Measurements from ENCODE around the gene SLC9A3. TPM values are rescaled to one million over a fixed set of nuclear protein-coding genes. Genes with fewer than 3 reads are reported as not detected.

The SLC9A3 gene
- total RNA-seq, 1 experiment from 2014 or later = 1.5 TPM

DNA sequence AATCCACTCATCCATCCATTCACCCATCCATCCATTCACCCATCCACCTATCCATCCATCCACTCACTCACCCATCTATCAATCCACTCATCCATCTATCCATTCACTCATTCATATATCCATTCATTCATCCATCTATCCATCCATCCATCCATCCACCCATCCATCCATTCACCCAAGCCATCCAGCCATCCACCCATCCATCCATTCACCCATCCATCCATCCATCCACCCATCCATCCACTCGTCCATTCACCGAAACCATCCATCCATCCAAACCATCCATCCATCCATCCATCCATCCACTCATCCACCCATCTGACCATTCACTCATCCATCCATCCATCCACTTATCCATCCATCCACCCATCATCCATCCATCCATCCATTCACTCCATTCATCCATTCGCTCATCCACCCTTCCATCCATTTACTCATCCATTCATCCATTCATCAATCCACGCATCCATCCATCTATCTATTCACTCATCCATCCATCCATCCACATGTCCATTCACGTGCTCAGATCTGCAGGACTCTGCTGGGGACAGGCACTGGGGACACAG, 6.6 kb downstream of the SLC9A3 start:
- Histone ChIP-seq H3K4me1 (ENCODE audit: control insufficient read depth in 1 of 2, insufficient read depth in 2 of 2, low read length in 2 of 2) (no peaks in the 10 kb centered on the region), H3K27me3 (ENCODE audit: insufficient read depth, low read length) (no peaks in the 10 kb centered on the region; the same call in 1 of the 2 replicates), H3K9ac (ENCODE audit: low read length) (no peak overlapping the region), H3K9me2 (ENCODE audit: insufficient read depth) (no peaks in the 10 kb centered on the region), H3K79me2 (ENCODE audit: insufficient read depth, low read length) (no peaks in the 10 kb centered on the region), H3K4me3 (replicated peaks in 1 of 2; ENCODE audit: low read depth in 1 of 2, low read length in 2 of 2) (no peak overlapping the region), H3K36me3 (ENCODE audit: control insufficient read depth in 1 of 2, insufficient read depth in 2 of 2, low read length in 2 of 2) (no peaks in the 10 kb centered on the region), H2AFZ (ENCODE audit: low read depth, low read length, poor library complexity, severe bottlenecking) (no peak overlapping the region), H3K27ac (ENCODE audit: low read depth, low read length) (no peak overlapping the region), H3K9me3 (ENCODE audit: control insufficient read depth in 1 of 2, insufficient read depth in 1 of 2, low read depth in 1 of 2, low read length in 2 of 2) (no peaks in the 10 kb centered on the region), H4K20me1 (ENCODE audit: insufficient read depth) (no peaks in the 10 kb centered on the region), H3K4me2 (ENCODE audit: low read length) (no peak overlapping the region)
- intact Hi-C loops (cut with micrococcal nuclease) = no loop called here
- ATAC-seq = no peak
- CTCF ChIA-PET = no interaction called here
- BruUV-seq (replicated peaks) = no TSS peak
- no peak for DNase-seq (ENCODE audit: low read depth, low spot score)
- TF ChIP-seq, protein P1, sequence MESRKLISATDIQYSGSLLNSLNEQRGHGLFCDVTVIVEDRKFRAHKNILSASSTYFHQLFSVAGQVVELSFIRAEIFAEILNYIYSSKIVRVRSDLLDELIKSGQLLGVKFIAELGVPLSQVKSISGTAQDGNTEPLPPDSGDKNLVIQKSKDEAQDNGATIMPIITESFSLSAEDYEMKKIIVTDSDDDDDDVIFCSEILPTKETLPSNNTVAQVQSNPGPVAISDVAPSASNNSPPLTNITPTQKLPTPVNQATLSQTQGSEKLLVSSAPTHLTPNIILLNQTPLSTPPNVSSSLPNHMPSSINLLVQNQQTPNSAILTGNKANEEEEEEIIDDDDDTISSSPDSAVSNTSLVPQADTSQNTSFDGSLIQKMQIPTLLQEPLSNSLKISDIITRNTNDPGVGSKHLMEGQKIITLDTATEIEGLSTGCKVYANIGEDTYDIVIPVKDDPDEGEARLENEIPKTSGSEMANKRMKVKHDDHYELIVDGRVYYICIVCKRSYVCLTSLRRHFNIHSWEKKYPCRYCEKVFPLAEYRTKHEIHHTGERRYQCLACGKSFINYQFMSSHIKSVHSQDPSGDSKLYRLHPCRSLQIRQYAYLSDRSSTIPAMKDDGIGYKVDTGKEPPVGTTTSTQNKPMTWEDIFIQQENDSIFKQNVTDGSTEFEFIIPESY (IDR thresholded peaks at IDR 0.05; ENCODE audit: extremely low read depth, insufficient replicate concordance, low read length) = no peak
- TF ChIP-seq JUND (IDR thresholded peaks at IDR 0.05) (no peak), EZH2phosphoT487 (IDR thresholded peaks at IDR 0.05; ENCODE audit: borderline replicate concordance) (no peak), ZNF274 (IDR thresholded peaks at IDR 0.05; ENCODE audit: low read depth, low read length) (no peak), FOSL1 (IDR thresholded peaks at IDR 0.05; ENCODE audit: low read depth) (no peak), ELF1 (IDR thresholded peaks at IDR 0.05; ENCODE audit: borderline replicate concordance, low read depth) (no peak), ZFX (IDR thresholded peaks at IDR 0.05) (no peak), TCF7L2 (IDR thresholded peaks at IDR 0.05; ENCODE audit: borderline replicate concordance, extremely low read depth, insufficient read depth, insufficient read length) (no peak), RAD21 (IDR thresholded peaks at IDR 0.05; ENCODE audit: low read depth) (no peak), POLR2AphosphoS5 (IDR thresholded peaks at IDR 0.05; ENCODE audit: low read depth, low read length) (no peak), SIN3A (IDR thresholded peaks at IDR 0.05; ENCODE audit: low read depth) (no peak)
- TF ChIP-seq, protein P2, sequence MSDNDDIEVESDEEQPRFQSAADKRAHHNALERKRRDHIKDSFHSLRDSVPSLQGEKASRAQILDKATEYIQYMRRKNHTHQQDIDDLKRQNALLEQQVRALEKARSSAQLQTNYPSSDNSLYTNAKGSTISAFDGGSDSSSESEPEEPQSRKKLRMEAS (IDR thresholded peaks at IDR 0.05) = no peak
- POLR2A ChIA-PET = no interaction called here
- RAD21 ChIA-PET (ENCODE audit: low non-redundant PET in 1 of 2, low total read pairs in 2 of 2, uncharacterized antibody in 2 of 2, unreplicated experiment in 2 of 2) = no interaction called here
